ENCODE measurements around the gene CRB1.

The CRB1 gene

GRCh38 chr1:197358959-197359358 is 90.9 kb downstream of the CRB1 start:
- H3K79me2 ChIP-seq (ENCODE audit: insufficient read depth, low read length), result no peaks in the 10 kb centered on the region
- no peak overlapping the region for H3K27ac ChIP-seq (ENCODE audit: low read depth, low read length, poor library complexity, severe bottlenecking)
- H3K9me3 ChIP-seq (ENCODE audit: low read length), result no peaks in the 10 kb centered on the region
- no peaks in the 10 kb centered on the region for H3K9me2 ChIP-seq (ENCODE audit: low read depth, low read length)
- no peaks in the 10 kb centered on the region for H3K36me3 ChIP-seq (ENCODE audit: insufficient read depth, low read length)
- H3K9ac ChIP-seq (ENCODE audit: low read length), result no peak overlapping the region
- no peak overlapping the region for H3K4me2 ChIP-seq (ENCODE audit: low read length)
- no peak overlapping the region for H2AFZ ChIP-seq (ENCODE audit: low read length)
- no peak overlapping the region for H3K4me3 ChIP-seq (ENCODE audit: low read depth, low read length, poor library complexity, severe bottlenecking)
- no peaks in the 10 kb centered on the region for H4K20me1 ChIP-seq (ENCODE audit: insufficient read depth, low read length)
- H3K27me3 ChIP-seq (ENCODE audit: insufficient read depth, low read length), result no peaks in the 10 kb centered on the region
- no peaks in the 10 kb centered on the region for H3K4me1 ChIP-seq (ENCODE audit: insufficient read depth, low read length, severe bottlenecking)
- no peaks in the 10 kb centered on the region for H3F3A ChIP-seq (ENCODE audit: insufficient read depth, low read length)
- TF ChIP-seq EZH2 (IDR thresholded peaks at IDR 0.05; ENCODE audit: borderline replicate concordance, low read length) (no peak), CTCF (IDR thresholded peaks at IDR 0.05; ENCODE audit: low read length) (no peak)

- H4K20me1 ChIP-seq (ENCODE audit: insufficient read depth, low read length), result no peaks in the 10 kb centered on the region
- H3K9ac ChIP-seq (ENCODE audit: low read length), result no peak overlapping the region
- no peaks in the 10 kb centered on the region for H3K36me3 ChIP-seq (ENCODE audit: insufficient read depth, low read length)
- no peaks in the 10 kb centered on the region for H3K27me3 ChIP-seq (ENCODE audit: insufficient read depth, low read length)
- no peaks in the 10 kb centered on the region for H3K79me2 ChIP-seq (ENCODE audit: insufficient read depth, low read length)
- no peak overlapping the region for H3K4me3 ChIP-seq (ENCODE audit: low read depth, low read length, poor library complexity, severe bottlenecking)
- H3K4me2 ChIP-seq (ENCODE audit: low read length), result no peak overlapping the region
- no peaks in the 10 kb centered on the region for H3K9me2 ChIP-seq (ENCODE audit: low read depth, low read length)
- H2AFZ ChIP-seq (ENCODE audit: low read length), result no peak overlapping the region
- no peaks in the 10 kb centered on the region for H3K4me1 ChIP-seq (ENCODE audit: insufficient read depth, low read length, severe bottlenecking)
- no peak for TF ChIP-seq EZH2 (IDR thresholded peaks at IDR 0.05; ENCODE audit: borderline replicate concordance, low read length)
- no peaks in the 10 kb centered on the region for H3K9me3 ChIP-seq (ENCODE audit: low read length)
- H3K27ac ChIP-seq (ENCODE audit: low read depth, low read length, poor library complexity, severe bottlenecking), result no peak overlapping the region
- no peaks in the 10 kb centered on the region for H3F3A ChIP-seq (ENCODE audit: insufficient read depth, low read length)
Observed at GRCh38 chr1:197360068-197360467, 92.0 kb downstream of the CRB1 start.

- no peaks in the 10 kb centered on the region for H4K20me1 ChIP-seq (ENCODE audit: insufficient read depth, low read length)
- no peaks in the 10 kb centered on the region for H3K79me2 ChIP-seq (ENCODE audit: insufficient read depth, low read length)
- H3K36me3 ChIP-seq (ENCODE audit: insufficient read depth, low read length), result no peaks in the 10 kb centered on the region
- H3K9me2 ChIP-seq (ENCODE audit: low read depth, low read length), result no peaks in the 10 kb centered on the region
- H3K27ac ChIP-seq (ENCODE audit: low read depth, low read length, poor library complexity, severe bottlenecking), result no peak overlapping the region
- no peak overlapping the region for H3K4me3 ChIP-seq (ENCODE audit: low read depth, low read length, poor library complexity, severe bottlenecking)
- no peak overlapping the region for H3K9ac ChIP-seq (ENCODE audit: low read length)
- TF ChIP-seq EZH2 (IDR thresholded peaks at IDR 0.05; ENCODE audit: borderline replicate concordance, low read length) (no peak), CTCF (IDR thresholded peaks at IDR 0.05; ENCODE audit: low read length) (no peak)
- H3K4me2 ChIP-seq (ENCODE audit: low read length), result no peak overlapping the region
- no peaks in the 10 kb centered on the region for H3F3A ChIP-seq (ENCODE audit: insufficient read depth, low read length)
- H3K4me1 ChIP-seq (ENCODE audit: insufficient read depth, low read length, severe bottlenecking), result no peaks in the 10 kb centered on the region
- H3K27me3 ChIP-seq (ENCODE audit: insufficient read depth, low read length), result no peaks in the 10 kb centered on the region
- H3K9me3 ChIP-seq (ENCODE audit: low read length), result no peaks in the 10 kb centered on the region
- H2AFZ ChIP-seq (ENCODE audit: low read length), result no peak overlapping the region
Observed at GRCh38 chr1:197362871-197363270, 94.8 kb downstream of the CRB1 start.

- Histone ChIP-seq H3K79me2 (ENCODE audit: insufficient read depth, low read length) (no peaks in the 10 kb centered on the region), H3K27ac (ENCODE audit: low read depth, low read length, poor library complexity, severe bottlenecking) (no peak overlapping the region), H2AFZ (ENCODE audit: low read length) (no peak overlapping the region), H3K36me3 (ENCODE audit: insufficient read depth, low read length) (no peaks in the 10 kb centered on the region), H4K20me1 (ENCODE audit: insufficient read depth, low read length) (no peaks in the 10 kb centered on the region), H3K27me3 (ENCODE audit: insufficient read depth, low read length) (no peaks in the 10 kb centered on the region), H3F3A (ENCODE audit: insufficient read depth, low read length) (no peaks in the 10 kb centered on the region), H3K9ac (ENCODE audit: low read length) (no peak overlapping the region), H3K9me3 (ENCODE audit: low read length) (no peaks in the 10 kb centered on the region), H3K4me3 (ENCODE audit: low read depth, low read length, poor library complexity, severe bottlenecking) (no peak overlapping the region), H3K4me2 (ENCODE audit: low read length) (no peak overlapping the region), H3K9me2 (ENCODE audit: low read depth, low read length) (no peaks in the 10 kb centered on the region), H3K4me1 (ENCODE audit: insufficient read depth, low read length, severe bottlenecking) (no peaks in the 10 kb centered on the region)
- TF ChIP-seq CTCF (IDR thresholded peaks at IDR 0.05; ENCODE audit: low read length) (no peak), EZH2 (IDR thresholded peaks at IDR 0.05; ENCODE audit: borderline replicate concordance, low read length) (no peak)
Observed at GRCh38 chr1:197363855-197364254, 95.8 kb downstream of the CRB1 start.

Measured in OCI-LY1 (cell line).